Measurements from ENCODE around the gene TMEM98.

DNA sequence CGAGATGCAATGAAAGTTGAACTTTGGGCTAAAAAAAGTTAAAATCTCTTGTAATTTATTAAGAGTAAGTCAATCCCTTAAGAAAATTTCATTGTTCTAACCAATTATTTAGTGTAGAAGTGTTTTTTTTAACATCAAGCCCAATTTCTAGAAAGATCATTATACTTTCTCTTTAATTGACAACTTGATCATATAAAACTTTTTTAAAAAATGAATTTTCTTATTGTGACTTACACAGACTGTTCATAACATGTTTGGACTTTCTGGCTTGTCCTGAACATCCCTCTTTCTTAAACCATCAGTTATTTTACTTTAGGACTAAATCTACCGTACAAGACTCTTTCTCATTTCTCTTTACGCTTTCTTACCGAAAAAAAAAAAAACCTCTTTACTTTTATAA lies 26.2 kb upstream of the TMEM98 start:
- TF ChIP-seq POLR2AphosphoS5 (IDR thresholded peaks at IDR 0.05): no peak
- TF ChIP-seq, protein P1, sequence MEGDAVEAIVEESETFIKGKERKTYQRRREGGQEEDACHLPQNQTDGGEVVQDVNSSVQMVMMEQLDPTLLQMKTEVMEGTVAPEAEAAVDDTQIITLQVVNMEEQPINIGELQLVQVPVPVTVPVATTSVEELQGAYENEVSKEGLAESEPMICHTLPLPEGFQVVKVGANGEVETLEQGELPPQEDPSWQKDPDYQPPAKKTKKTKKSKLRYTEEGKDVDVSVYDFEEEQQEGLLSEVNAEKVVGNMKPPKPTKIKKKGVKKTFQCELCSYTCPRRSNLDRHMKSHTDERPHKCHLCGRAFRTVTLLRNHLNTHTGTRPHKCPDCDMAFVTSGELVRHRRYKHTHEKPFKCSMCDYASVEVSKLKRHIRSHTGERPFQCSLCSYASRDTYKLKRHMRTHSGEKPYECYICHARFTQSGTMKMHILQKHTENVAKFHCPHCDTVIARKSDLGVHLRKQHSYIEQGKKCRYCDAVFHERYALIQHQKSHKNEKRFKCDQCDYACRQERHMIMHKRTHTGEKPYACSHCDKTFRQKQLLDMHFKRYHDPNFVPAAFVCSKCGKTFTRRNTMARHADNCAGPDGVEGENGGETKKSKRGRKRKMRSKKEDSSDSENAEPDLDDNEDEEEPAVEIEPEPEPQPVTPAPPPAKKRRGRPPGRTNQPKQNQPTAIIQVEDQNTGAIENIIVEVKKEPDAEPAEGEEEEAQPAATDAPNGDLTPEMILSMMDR (IDR thresholded peaks at IDR 0.05 in 8 of 11, conservative IDR thresholded peaks at IDR 0.05 in 3 of 11): no peak

Measured in spleen (tissue), 7 donors.